Measurements from ENCODE around the gene ADAMTSL3.

- TF ChIP-seq CTCF (conservative IDR thresholded peaks at IDR 0.05 in 1 of 2, IDR thresholded peaks at IDR 0.05 in 1 of 2; ENCODE audit: extremely low read depth in 1 of 2, insufficient read depth in 1 of 2, low read depth in 1 of 2, low read length in 2 of 2) (no peak), EZH2 (IDR thresholded peaks at IDR 0.05; ENCODE audit: borderline replicate concordance, low read length) (no peak)
Measured at GRCh38 chr15:84082739-84083138, 428.8 kb downstream of the ADAMTSL3 start.

Data from mammary epithelial cell (primary cell).